Hepatic stellate cell (primary cell): ENCODE results near the gene OR6J1.
A peak's percentile ranks its signal among the peaks of the same experiment; 100 is the strongest.
"Not testable (repeated sequence)": the region's sequence is repeated elsewhere in the genome, so short reads cannot be mapped to it uniquely, and the experiment has no call there.

Experiments
- DNase-seq: peaks from one replicate; pipeline ENCODE4 v3.0.0; 2011; ENCODE audit warnings: low spot score

The OR6J1 gene

DNA sequence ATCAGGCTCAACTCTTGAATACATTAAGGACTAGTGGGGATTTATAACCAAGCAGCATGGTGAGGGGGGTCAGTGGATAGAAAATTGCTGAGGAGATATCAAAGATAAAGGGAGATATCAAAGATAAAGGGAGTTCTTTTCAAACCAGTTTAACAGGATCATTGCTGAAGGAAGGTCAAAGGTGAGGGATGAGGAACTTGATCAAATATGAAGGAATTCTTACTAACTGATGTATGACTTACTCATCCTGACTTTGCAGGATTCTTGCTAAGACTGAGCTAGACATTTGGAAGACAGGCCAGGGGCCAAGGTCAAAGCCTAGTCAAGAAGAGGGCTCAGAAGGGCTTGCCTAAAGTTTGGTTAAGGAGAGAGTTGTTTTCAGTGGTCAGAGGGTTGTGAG is 41.3 kb downstream of the OR6J1 start:
- DNase-seq, result peak; percentile 55

DNA sequence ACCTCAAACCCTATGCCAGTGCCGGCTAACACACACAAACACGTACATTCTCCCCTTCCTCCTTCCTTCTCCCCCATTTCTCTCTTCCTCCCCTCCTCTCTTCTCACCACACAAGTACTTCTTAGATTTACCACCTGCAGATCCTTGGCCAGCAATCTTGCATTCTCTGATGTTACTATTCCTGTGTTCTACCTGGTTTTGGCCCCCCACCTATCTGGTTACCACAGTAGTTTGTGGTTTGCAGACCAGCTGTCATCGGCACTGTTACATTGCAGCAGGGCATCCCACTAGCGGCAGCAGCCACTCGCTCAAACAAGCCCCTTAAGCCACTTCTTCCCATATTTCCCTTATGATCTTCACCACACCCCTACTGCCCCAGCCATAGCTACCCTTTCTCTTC is 42.2 kb downstream of the OR6J1 start:
- no peak for DNase-seq

DNA sequence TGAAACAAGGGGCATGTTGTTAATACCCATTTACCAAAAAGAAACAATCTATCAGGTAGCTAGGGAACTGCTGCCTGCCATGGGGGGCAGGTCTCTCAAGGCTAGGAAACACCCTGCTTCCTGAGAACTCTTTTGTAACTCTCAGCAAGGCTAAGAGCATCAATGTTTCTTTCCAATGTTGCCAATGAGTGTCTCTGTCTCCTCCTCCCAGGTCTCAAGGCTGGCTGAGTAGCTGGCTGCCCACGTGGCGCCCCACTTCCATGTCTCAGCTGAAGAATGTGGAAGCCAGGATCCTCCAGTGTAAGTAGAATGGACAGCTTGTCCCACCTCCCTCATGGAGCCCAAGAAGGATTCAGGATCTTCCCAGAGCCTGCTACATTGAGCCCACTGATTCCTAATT is 42.7 kb downstream of the OR6J1 start:
- no peak for DNase-seq

DNA sequence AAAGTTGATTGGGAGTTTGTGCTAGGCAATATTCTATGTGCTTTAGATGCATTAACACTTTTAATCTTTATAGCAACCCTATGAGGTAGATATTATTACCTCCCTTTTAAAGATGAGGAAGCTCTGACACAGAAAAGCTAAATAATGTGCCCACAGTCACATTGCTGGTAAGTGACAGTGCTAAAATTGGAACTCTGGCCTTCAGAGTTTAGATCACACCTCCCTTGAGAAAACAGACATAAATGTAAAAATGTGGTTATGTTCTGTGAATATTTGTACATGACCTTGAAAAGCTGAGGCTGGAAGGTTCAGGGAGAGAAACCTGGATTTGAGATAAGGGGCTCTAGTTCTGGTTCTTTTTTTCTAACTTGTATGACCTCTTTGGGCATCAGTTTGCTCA is 44.1 kb downstream of the OR6J1 start:
- no peak for DNase-seq

DNA sequence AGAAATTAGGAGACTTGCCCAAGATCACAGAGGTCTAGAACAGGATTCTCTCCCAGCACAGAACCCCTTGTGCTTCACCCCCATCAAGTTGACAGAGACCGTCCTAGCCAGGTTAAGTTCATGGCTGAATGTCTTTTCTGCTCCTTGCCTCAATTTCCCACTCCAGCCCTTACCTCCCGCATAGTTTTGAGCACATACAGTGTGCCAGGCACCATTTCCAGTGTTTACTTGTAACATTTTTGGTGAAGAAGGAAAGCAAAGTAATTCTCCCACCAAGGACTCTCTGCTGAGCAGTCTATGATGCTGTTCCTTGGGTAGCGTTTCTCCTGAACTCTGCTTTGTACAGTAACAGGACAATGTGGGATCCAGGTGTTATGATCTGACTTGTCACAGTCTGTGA is 44.8 kb downstream of the OR6J1 start:
- no peak for DNase-seq

DNA sequence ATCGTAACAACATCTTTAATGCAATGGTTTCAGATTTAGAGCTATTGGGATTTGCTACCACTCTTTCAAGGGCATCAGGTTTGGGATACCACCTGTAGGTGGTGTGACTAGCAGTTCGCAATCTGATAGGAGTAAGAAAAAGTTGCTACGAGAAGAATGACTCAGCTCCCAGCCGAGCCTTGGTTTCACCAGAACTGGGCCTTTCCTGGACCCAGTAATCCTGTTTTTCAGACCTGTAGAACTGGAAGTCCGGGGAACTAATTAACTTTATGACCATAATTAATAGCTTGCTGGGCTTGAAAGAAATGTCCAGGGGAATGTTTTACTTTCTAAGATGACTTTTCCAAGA is 45.3 kb downstream of the OR6J1 start:
- peak; percentile 66 for DNase-seq

DNA sequence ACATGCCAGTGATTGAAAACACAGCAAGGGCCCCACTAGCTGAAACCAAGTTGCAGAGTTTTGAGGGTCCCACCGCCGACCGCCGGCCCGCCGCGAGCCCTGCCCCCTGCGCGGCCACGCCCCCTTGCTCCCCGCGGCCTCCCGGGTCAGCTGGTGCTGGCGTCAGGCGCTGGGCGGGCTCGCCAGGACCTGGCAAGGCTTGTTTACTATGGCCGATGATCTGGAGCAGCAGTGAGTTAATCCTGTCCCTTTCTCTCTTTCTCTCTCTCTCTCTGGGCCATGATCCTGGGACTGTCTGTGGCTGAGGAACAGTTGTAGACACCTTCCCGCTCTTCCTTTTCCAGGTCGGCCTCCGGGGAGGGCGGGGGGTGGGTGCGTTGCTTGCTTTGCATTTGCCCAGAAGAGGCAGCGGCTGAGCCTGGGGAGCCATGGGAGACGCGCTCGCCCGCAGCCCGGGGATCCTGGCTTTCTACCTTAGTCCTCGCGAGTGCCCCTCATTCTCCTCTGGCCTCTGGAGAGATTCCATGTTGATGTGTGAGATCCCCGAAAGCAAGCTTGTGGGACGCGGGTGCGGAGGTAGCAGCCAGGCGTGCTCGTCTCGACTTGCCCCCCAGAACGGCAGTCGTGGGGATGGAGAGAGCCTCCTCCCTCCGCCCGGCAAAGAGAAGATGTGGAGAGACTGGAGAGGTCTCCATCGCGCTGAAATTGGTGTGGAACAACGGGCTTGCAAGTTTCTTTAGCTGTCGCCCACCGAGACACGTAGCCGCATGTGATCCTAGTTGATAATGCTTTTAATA is 45.9 kb downstream of the OR6J1 start, which contains the start of gene ABHD4:
ABHD4 (plus strand) TSS at position 202 of the 797 bp plus-strand sequence; CDS start at position 209, 7 bp downstream.
- peak; percentile 78 for DNase-seq

DNA sequence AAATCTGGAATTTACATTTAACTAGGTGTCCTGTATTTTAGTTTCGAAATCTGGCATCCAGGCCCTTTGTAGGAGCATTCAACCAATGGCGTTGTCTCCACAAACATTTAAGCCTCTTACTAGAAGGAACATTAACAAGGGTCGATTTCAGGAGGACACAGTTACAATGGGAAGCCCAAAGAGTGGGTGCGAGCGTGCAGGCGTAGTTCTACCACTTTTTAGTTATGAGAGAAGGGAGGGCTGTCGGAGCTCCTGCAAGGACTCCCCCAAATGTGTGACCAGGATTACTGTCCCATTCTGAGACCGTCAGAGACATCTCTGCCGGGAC is 46.4 kb downstream of the OR6J1 start:
- DNase-seq, result no peak

DNA sequence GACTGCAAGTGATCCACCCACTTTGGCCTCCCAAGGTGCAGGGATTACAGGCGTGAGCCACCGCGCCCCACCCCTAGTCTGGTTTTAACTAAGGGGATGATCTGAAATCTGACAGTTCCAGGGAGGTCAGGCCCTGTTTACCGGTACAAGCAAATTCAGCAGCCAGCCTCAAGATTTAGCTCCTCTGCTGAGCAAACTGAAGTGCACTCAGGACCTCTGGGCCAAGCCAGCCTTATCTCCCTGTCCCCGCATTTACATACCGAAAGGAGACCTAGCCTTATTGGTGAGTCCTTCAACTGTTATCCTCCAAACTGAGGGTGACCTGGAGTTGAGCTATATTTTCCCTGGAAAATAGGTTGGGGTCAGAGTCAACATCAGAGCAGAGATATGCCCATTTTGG is 46.9 kb downstream of the OR6J1 start:
- DNase-seq, result no peak

DNA sequence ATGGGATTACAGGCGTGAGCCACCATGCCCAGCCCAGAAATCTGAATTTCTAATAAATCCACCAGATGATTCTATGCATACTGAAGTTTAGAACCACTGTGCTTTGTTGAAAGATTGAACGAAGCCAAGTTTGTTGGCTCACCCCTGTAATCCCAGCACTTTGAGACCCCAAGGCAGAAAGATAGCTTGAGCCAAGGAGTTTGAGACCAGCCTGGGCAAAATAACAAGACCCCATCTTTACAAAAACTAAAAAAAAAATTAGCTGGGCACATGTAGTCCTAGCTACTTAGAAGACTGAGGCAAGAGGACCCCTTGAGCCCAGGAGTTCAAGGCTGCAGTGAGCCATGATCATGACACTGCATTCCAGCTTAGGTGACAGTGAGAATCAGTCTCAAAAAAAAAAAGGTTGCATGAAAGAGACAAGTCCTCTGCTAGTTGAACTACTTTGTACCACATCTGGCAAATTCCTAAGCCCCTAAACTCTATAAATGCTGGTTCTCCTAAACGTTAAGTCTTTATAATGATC is 47.7 kb downstream of the OR6J1 start:
- no peak for DNase-seq

DNA sequence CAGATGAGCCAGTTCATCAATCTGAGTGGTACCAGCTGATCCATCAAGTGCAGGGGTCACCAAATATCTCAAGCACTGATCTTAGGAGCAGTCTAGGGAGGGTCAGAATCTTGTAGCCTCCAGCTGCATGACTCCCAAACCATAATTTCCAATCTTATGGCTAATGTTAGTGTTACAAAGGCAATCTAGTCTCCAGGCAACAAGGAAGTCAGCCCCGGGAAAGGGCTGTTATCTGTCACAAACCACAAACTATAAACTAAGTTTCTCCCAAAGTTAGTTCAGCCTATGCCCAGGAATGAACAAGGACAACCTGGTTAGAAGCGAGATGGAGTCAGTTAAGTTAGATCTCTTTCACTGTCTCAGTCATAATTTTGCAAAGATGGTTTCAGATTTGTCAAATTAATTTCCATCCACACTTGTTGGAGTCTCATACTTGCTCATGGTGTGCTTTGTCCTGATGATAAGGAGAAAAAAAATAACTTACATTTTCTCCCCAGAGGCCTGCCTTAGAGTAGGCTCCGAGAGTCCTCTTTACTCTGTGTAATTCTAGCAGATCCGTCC is 49.9 kb downstream of the OR6J1 start:
- DNase-seq, result no peak

DNA sequence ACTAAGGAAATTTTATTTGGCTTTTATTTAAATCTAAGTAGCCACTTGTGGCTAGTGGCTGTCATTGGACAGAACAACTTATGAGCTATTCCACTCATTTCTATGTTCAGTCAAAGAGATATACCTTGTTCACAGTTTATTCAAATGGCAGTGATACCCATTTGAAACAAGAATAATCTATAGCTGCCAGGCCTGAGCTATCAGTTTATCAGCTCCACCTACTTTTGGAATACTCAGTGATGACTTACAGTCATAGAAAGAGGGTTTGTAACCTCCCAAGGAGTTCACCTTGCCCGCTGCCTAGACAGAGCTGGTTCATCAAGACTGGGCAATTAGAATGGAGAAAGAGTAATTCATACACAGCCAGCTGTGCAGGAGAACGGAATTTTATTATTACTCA is 50.6 kb downstream of the OR6J1 start:
- no peak for DNase-seq

DNA sequence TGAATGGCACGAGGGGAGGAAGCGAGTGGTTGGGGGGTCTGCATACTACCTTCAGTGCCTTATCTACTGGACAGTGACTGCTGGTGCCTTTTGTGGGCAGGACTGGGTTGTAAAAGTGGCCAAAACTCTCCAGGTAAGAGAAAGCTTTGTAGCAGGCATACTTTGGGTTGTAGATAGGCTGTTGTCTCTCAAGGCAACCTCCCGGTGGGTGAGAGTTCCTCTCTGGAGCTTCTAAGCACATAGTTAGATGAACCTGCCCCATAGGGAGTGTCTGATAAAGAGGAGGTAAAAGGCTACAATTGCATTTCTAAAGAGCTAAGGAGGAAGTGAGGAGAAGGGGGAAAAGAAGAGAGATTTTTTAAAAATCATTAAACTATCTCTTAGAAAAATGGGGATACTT is 51.0 kb downstream of the OR6J1 start:
- DNase-seq, result no peak

DNA sequence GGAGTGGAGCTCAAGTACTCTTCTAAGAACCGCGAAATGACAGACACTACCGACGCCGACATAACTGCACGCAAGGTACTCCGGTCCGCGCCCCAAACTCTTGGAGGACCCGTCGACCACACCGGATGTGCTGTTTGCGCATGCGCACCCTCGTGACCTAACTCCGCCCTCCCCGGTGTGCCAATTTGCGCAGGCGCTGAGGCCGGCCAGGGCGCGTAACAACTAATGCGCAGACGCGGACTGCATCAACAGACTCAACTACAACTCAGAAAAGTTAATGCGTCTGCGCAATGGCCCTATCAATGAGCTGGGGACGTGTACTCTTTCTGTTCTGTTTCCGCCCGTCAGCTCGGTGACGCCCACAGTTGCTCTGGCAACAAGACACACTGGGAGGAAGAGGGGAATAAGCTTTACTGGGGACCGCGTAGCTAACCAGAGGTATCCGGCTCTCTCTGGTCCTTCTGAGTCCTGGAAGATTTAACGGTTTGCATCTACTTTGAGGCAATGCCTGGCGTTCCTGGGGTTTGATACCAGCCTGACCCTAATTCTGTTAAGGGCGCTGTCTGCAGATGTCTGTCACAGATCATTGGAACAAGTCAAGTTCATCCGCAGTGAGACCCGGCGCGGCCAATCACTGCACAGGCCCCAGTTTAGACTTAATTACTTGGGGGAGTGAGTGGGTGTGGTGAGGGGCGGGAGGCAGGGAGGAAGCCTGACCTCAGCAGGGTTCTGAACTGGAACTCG is 54.9 kb downstream of the OR6J1 start, which contains the start of gene DAD1:
DAD1 (minus strand) TSS at position 129 of the 744 bp plus-strand sequence; CDS start at position 62, 67 bp downstream.
- DNase-seq, result peak; percentile 100

DNA sequence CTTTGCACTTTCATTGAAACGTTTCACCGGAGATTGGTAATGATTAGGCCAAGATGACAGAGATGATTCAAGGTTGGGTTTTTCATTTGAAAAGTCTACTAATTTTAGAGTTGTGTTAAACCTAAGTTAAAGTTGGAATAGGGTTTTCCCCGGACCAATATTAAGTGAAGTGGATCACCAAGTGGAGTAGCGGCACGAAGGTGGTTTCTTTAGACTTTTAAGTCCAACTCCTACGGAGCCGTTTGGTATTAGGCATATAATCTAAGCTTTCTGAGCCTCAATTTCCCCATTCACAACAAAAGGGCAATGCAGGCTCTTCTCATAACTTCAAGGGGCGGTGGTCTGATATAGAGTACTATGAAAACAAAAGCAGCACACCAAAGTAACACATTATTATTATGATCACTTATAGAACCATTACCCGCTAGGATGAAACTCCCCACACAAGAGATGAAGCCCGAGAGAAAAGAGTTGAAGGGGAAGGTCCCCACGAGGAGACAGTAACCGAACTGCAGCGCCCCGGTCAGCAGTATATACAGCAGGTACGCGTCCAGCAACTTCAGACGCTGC is 55.5 kb downstream of the OR6J1 start:
- no peak for DNase-seq

DNA sequence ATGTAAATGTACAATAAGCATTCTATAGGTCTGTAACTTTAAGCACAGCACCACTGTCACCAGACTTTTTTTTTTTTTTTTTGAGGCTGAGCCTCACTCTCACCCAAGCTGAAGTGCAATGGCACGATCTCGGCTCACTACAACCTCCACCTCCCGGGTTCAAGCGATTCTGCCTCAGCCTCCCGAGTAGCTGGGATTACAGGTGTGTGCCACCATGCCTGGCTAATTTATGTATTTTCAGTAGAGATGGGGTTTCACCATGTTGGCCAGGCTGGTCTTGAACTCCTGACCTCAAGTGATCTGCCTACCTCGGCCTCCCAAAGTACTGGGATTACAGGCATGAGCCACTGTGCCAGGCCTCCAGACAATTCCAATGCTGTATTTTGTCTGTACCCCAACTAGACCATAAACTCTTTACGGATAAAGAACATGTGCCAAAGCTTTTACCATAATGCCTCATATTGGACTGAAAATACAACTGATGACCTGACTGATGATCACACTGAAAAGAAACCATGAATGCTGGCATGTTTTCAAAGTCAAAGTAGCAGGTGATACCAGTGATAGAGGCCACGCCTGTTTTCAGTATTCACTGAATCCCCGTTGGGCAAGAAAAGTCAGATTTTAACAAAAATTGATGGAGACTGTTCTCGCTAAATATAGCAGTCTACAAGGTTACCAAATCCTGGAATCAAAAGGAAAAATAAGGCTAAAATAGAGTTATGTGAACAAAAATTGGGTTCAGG is 56.3 kb downstream of the OR6J1 start:
- not testable (repeated sequence) for DNase-seq

DNA sequence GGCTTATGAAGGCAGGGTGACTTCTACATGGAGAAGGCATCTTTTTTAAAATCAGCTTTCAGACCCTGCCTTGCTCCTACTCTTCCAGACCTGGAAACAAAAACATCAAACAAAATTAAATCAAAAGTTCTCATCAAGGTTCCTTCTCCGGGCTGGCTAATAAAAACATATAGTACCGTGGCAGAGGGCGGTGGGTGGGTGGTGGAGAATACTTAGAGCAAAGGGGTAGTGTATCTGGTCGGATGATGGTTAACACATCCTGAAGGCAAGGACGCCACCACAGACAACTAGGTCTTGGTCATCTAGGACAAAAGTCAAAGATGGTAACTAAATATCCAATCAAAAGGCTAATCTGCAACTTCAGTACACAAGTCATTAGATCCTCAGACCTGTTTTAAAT is 56.9 kb downstream of the OR6J1 start:
- DNase-seq, result no peak

DNA sequence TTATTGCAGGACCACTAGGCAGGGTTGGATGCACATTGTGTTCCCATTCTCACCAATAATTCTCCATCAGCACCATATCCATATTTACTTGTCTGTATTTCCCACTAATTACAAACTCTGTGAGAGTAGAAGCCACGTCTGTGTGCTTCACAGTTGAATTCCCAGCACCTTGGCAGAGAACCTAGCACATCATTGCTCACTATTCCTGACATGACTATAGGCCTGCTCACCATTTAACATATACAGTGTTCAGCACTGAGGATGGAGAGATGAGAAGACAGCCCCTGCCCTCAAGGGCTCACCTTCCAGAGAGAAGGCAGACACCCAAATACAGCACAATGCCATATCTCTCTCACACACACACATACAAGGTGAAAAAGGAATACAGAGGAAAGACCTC is 60.2 kb downstream of the OR6J1 start:
- no peak for DNase-seq
